PFSK-1 (cell line): ENCODE measurements around the gene LYPLA2.

Experiments
- FOXP2 ChIP-seq: optimal IDR thresholded peaks from 2 replicates; pipeline ENCODE3; 2011; ENCODE audit warnings: borderline replicate concordance, control low read depth, inconsistent platforms; ENCODE audit not compliant: insufficient read depth; ENCODE audit errors: extremely low read length, extremely low read depth
- POLR2AphosphoS5 ChIP-seq: IDR thresholded peaks from 2 replicates; pipeline ENCODE4 v1.6.1; 2012; ENCODE audit warnings: low read depth, mild to moderate bottlenecking, control low read depth, low read length, moderate library complexity
- SIN3A ChIP-seq: IDR thresholded peaks from 2 replicates; pipeline ENCODE4 v1.6.1; 2012; ENCODE audit warnings: mild to moderate bottlenecking, low read length, moderate library complexity, borderline replicate concordance; ENCODE audit not compliant: insufficient read depth
- TAF1 ChIP-seq: IDR thresholded peaks from 2 replicates; pipeline ENCODE4 v1.6.1; 2012; ENCODE audit warnings: low read length, control low read depth, borderline replicate concordance; ENCODE audit not compliant: insufficient read depth
- TF ChIP-seq, protein P1 (sequence below), 2 experiments: IDR thresholded peaks; 2 replicates each; pipeline versions ENCODE4 v1.6.1 to v1.8.0; 2011 to 2012; ENCODE audit warnings: low read depth in 2 of 2, low read length in 2 of 2, control low read depth in 1 of 2, inconsistent platforms in 1 of 2, mild to moderate bottlenecking in 1 of 2, moderate library complexity in 1 of 2; ENCODE audit not compliant: insufficient read depth in 1 of 2

Gene LYPLA2

DNA sequence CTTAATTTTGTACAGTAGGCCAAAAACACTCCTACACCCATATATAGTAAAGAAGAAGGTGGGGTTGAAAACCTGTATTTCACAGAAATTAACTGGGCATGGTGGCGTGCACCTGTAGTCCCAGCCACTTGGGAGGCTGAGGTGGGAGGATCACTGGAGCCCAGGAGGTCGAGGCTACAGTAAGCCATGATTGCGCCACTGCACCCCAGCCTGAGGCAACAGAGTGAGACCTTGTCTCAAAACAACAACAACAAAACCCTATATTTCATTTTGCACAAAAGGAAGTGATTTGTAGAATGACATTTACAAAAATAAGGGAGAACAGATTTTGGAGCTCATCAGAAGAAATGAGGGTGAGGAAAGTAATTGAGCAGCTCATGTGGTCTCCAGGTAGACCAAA, 2.2 kb upstream of the LYPLA2 start:
- no peak for TF ChIP-seq FOXP2
- TF ChIP-seq TAF1 = no peak
- TF ChIP-seq SIN3A = no peak
- TF ChIP-seq POLR2AphosphoS5 = no peak
- TF ChIP-seq, protein P1, sequence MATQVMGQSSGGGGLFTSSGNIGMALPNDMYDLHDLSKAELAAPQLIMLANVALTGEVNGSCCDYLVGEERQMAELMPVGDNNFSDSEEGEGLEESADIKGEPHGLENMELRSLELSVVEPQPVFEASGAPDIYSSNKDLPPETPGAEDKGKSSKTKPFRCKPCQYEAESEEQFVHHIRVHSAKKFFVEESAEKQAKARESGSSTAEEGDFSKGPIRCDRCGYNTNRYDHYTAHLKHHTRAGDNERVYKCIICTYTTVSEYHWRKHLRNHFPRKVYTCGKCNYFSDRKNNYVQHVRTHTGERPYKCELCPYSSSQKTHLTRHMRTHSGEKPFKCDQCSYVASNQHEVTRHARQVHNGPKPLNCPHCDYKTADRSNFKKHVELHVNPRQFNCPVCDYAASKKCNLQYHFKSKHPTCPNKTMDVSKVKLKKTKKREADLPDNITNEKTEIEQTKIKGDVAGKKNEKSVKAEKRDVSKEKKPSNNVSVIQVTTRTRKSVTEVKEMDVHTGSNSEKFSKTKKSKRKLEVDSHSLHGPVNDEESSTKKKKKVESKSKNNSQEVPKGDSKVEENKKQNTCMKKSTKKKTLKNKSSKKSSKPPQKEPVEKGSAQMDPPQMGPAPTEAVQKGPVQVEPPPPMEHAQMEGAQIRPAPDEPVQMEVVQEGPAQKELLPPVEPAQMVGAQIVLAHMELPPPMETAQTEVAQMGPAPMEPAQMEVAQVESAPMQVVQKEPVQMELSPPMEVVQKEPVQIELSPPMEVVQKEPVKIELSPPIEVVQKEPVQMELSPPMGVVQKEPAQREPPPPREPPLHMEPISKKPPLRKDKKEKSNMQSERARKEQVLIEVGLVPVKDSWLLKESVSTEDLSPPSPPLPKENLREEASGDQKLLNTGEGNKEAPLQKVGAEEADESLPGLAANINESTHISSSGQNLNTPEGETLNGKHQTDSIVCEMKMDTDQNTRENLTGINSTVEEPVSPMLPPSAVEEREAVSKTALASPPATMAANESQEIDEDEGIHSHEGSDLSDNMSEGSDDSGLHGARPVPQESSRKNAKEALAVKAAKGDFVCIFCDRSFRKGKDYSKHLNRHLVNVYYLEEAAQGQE (IDR thresholded peaks at IDR 0.05; ENCODE audit: insufficient read depth in 1 of 2, low read depth in 2 of 2, low read length in 2 of 2) = no peak

DNA sequence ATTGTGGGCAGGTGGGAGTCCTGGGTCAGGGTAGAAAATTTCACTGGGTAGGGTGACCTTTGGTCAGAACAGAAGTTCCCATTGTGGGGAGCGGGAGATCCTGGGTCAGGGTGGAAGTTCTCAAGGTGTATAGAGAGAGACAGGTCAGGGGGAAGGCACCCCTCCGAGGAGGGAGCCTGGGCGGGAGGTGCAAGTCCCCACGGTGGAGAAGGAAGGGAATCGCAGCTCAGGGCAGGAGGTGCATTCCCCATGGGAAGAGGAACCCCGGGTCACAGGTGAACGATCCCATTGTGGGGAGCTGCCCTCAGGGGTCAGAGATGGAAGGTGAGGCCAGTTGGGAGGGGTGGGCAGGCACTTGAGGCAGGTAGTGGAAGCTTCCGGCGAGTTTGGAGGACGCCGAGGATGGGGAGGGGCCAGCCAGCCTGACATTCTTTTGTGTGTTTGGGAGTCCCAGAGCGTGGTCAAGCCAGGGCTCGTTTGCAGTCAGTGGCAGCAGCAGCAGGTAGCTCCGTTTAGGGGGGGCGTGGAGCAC, 637 bp downstream of the LYPLA2 start:
- TF ChIP-seq TAF1 = no peak
- TF ChIP-seq SIN3A = no peak
- TF ChIP-seq POLR2AphosphoS5 = no peak
- TF ChIP-seq, protein P1 (IDR thresholded peaks at IDR 0.05; ENCODE audit: insufficient read depth in 1 of 2, low read depth in 2 of 2, low read length in 2 of 2) = no peak
- TF ChIP-seq FOXP2 = no peak

DNA sequence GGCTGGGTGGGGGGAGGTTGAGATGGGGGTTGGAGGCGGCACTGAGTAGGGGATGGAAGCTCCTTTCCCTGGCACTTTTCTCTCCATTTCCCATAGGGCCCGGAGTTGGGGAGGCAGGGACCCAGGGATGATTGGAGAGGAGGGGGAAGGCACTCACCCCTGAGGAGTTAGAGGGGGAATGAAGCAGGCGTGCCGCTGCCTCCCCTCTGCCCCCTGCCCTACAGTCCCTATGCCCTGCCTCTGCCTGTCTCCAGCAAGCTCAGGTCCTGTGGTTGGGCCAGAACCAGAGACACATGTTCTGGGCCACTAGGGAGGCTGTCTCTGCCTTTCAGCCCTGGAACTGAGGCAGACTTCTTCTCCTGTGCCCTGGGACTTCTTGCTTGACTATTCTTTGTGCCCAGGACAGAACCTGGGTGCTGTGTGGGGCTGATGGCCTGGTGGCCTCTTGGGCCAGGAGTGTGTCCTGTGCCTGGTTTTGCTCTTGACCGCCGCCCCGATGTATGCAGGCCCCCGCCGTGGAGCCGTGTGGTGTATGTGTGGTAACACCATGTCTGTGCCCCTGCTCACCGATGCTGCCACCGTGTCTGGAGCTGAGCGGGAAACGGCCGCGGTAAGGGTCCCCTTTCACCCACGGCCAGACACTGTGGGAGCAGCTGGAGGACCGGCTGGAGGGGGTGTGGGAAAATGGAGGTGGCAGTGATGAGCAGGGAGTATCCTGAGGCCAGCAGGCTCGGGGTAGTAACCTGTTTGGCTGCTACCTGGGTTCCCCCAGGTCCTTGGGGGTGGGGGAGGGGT, 1.4 kb downstream of the LYPLA2 start:
- TF ChIP-seq FOXP2 (no peak), SIN3A (no peak), TAF1 (no peak), POLR2AphosphoS5 (no peak)
- TF ChIP-seq, protein P1 (IDR thresholded peaks at IDR 0.05; ENCODE audit: insufficient read depth in 1 of 2, low read depth in 2 of 2, low read length in 2 of 2) = no peak

DNA sequence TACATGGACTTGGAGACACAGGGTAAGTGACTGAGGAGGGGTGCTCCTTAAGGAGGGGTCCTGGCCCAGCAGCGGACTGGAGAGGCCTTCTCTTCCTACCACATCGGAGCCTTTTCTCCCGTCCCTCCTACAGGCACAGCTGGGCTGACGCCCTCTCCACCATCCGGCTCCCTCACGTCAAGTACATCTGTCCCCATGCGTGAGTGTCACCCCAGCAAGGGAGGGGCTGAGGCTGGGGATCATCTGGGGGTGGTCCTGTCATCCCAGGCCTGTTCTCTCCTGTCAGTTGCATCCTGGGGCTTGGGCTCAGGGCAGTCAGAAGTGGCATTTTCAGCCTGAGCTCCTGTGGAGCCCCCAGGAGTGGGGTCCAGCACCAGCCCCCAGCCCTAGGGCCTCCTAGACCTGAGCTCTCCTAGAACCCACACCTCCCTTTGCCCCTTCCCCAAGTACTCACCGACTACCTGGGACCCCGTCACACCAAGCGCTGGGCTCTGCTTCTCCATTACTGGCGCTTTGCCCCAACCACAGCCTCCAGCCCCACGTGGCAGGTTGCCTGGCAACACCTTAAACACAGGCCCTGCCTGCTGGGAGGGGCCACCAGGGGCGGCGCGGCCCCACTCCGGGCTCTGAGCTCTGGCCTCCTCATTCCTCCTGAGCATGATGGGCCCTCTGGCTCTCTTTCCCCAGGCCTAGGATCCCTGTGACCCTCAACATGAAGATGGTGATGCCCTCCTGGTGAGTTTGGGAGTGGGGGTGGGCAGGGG, 2.3 kb downstream of the LYPLA2 start:
- no peak for TF ChIP-seq SIN3A
- TF ChIP-seq, protein P1 (IDR thresholded peaks at IDR 0.05; ENCODE audit: insufficient read depth in 1 of 2, low read depth in 2 of 2, low read length in 2 of 2) = no peak
- TF ChIP-seq FOXP2 = no peak
- TF ChIP-seq TAF1 = no peak
- TF ChIP-seq POLR2AphosphoS5 = no peak
